Left lung (tissue), 10 donors: ENCODE results near the gene CREB5. TPM values are rescaled to one million over a fixed set of nuclear protein-coding genes. Genes with fewer than 3 reads are reported as not detected.

Experiments used
- ATAC-seq: fragments of 200-7000 bp; cut with Tn5 transposase; one replicate; pipeline ENCODE4 v1.9.1; 2020; ENCODE audit warnings: moderate library complexity
- DNase-seq, 4 donors: peaks; one replicate each; pipeline ENCODE4 v3.0.0-alpha.2; 2013 to 2020
- H3K27ac ChIP-seq, 2 donors: fragments of 200-600 bp; sonication (generic) in 1 of 2; one replicate each; pipeline versions ENCODE4 v1.5.0 to v1.8.0; 2020 to 2021
- H3K27me3 ChIP-seq, 2 donors: fragments of 200-600 bp; sonication (generic) in 1 of 2; one replicate each; pipeline versions ENCODE4 v1.5.0 to v1.8.0; 2020 to 2021
- H3K36me3 ChIP-seq, 2 donors: fragments of 200-600 bp; sonication (generic) in 1 of 2; one replicate each; pipeline versions ENCODE4 v1.5.0 to v1.8.0; 2020 to 2021
- H3K4me1 ChIP-seq, 2 donors: fragments of 200-600 bp; one replicate each; pipeline ENCODE4 v1.8.0; 2021
- H3K4me3 ChIP-seq, 2 donors: fragments of 200-600 bp; sonication (generic) in 1 of 2; one replicate each; pipeline versions ENCODE4 v1.5.0 to v1.8.0; 2020 to 2021; ENCODE audit warnings: mild to moderate bottlenecking in 1 of 2
- H3K9me3 ChIP-seq, 2 donors: fragments of 200-600 bp; sonication (generic) in 1 of 2; one replicate each; pipeline versions ENCODE4 v1.5.0 to v1.8.0; 2020 to 2021
- intact Hi-C, 2 donors: fragments of 100-400 bp; cut with DNase I; formaldehyde crosslinking; loops; one replicate each; pipeline versions ENCODE4 v1.11.2 to v1.14.2; 2022
- polyA plus RNA-seq, 6 donors: library from polyadenylated mRNA; unstranded; fragments of 120-200 nt; gene quantifications; one replicate each; pipeline ENCODE4 v1.2.1, GENCODE V29; 2013; ENCODE audit not compliant: insufficient read length in 6 of 6
- total RNA-seq, 2 donors: library from RNA; stranded (reverse); fragmentation: NEBNext Ultra II Directional; extraction: Animal tissue kit (Norgen Biotek cat#: 25700); gene quantifications; one replicate each; pipeline ENCODE4 v1.2.1, GENCODE V29; 2021
- TF ChIP-seq, protein P1 (sequence below), 2 donors: fragments of 200-600 bp; sonication (generic) in 1 of 2; IDR thresholded peaks; one replicate each; pipeline versions ENCODE4 v1.5.0 to v1.8.0; 2021; ENCODE audit warnings: antibody characterized with exemption in 2 of 2
- donor health status: DM: no; HTN: yes; CAD: no.
- donor health status: DM: no; HTN: no; CAD: no.

The CREB5 gene
- total and polyA plus RNA-seq, 8 donors = 6.6 to 19.9 (median 15.7) TPM

DNA sequence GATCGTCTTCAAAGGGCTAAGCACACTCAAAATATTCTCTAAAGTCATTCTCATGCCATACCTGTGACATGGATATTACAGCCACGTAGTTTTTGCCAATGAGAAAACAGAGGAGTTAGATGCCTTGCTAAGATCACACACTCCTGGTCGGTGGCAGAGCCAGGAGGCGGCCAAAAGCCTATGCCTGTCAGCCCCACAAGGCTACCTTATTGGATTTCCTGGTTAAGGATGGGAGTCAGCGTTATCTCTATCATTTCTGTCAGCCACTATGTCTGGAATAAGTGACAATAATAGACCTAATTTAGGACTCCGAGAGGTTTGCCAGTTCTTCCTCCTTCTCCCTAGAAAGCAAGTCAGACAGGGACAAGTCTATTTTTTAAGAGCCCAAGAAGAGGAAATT, 295.0 kb downstream of the CREB5 start:
- TF ChIP-seq, protein P1, sequence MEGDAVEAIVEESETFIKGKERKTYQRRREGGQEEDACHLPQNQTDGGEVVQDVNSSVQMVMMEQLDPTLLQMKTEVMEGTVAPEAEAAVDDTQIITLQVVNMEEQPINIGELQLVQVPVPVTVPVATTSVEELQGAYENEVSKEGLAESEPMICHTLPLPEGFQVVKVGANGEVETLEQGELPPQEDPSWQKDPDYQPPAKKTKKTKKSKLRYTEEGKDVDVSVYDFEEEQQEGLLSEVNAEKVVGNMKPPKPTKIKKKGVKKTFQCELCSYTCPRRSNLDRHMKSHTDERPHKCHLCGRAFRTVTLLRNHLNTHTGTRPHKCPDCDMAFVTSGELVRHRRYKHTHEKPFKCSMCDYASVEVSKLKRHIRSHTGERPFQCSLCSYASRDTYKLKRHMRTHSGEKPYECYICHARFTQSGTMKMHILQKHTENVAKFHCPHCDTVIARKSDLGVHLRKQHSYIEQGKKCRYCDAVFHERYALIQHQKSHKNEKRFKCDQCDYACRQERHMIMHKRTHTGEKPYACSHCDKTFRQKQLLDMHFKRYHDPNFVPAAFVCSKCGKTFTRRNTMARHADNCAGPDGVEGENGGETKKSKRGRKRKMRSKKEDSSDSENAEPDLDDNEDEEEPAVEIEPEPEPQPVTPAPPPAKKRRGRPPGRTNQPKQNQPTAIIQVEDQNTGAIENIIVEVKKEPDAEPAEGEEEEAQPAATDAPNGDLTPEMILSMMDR (IDR thresholded peaks at IDR 0.05) = no peak

DNA sequence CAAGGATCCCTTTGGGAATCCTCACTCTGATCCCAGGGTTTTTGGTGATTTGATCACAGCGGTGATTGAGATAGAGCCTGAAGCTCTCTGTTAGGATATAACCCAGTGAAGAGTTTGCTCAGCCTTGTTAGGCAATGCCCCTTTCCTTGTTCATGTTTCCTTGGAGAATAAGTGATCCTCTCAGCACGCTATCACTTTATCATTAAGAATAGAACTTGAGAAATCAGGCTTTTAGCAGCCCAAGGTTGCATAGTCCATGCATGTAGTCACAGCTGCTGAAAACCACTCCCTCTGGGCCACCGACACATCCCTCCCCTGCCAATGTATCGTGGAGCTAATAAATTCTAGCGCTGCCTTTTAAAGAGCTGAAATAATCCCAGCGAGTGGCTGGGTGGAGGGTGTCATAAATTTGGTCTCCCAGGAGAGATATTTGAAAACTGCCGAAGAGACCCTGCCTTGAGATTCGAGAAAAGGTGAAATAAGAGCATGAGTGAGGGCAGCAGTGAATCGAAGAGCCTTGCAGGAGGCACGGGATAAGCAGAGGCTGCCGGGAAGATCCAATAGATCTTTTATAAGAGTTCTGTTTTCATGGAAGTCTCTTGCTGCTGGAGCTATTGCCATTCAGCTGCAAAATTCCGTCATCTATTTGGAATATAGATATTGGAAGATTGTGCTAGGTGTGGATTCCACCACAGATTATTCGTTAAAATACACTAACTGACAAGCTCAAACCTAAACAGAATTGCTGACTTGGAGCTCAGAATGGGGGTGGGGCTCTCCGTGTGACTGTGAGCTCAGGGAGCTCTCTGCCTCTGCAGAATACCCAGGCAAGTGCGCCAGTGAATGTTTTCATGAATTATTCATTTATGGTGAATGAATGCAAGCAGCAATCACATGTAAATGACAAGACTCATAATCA, 296.0 kb downstream of the CREB5 start:
- Histone ChIP-seq H3K4me1 (peaks cover 2 to 8% of the 10 kb centered on the region in 2 donors), H3K27me3 (no peaks in the 10 kb centered on the region), H3K36me3 (peaks cover 0 to 4% of the 10 kb centered on the region in 2 donors), H3K9me3 (no peaks in the 10 kb centered on the region), H3K4me3 (no peak overlapping the region), H3K27ac (no peak overlapping the region)
- no peak for DNase-seq
- TF ChIP-seq, protein P1 (IDR thresholded peaks at IDR 0.05) = no peak
- intact Hi-C loops = no loop called here
- ATAC-seq = peak; percentile 19

More for the DNA sequence above, 295.0 kb downstream of the CREB5 start:
- ATAC-seq (no peak), DNase-seq (no peak)
- intact Hi-C loops = no loop called here
- H3K9me3 ChIP-seq = no peaks in the 10 kb centered on the region
- H3K27ac ChIP-seq = no peak overlapping the region
- peaks cover 4 to 8% of the 10 kb centered on the region in 2 donors for H3K4me1 ChIP-seq
- H3K27me3 ChIP-seq = no peaks in the 10 kb centered on the region
- H3K36me3 ChIP-seq = no peaks in the 10 kb centered on the region
- no peak overlapping the region for H3K4me3 ChIP-seq

- Histone ChIP-seq H3K4me1 (peaks cover 2 to 8% of the 10 kb centered on the region in 2 donors), H3K27ac (no peak overlapping the region), H3K27me3 (no peaks in the 10 kb centered on the region), H3K36me3 (peaks cover 0 to 4% of the 10 kb centered on the region in 2 donors), H3K9me3 (no peaks in the 10 kb centered on the region), H3K4me3 (no peak overlapping the region)
- ATAC-seq (no peak), DNase-seq (no peak)
- intact Hi-C loops = no loop called here
- TF ChIP-seq, protein P1 (IDR thresholded peaks at IDR 0.05) = no peak
Observed at GRCh38 chr7:28709748-28710147, 297.4 kb downstream of the CREB5 start.

DNA sequence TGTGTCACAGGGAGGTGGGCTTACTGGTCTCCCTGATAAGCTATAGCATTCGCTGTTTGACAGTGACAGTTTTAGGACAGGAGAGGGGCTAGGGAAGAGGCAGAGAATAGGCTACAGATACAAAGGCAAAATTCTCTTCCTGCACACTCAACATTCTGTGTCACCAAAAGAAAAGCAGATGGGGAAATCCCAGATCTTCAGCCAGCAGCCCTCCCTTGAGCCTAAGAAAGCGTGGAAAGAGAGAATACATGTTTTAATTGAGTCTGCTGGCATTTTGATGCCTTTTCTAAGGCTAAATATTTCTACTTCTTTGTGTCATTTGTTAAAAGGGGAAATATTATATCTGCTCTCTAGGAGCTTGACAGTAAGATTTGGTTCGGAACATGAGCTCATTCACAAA, 298.8 kb downstream of the CREB5 start:
- ATAC-seq (no peak), DNase-seq (no peak)
- intact Hi-C loops = no loop called here
- no peak overlapping the region for H3K4me3 ChIP-seq
- peaks cover 0 to 4% of the 10 kb centered on the region in 2 donors for H3K36me3 ChIP-seq
- no peak overlapping the region for H3K27ac ChIP-seq
- H3K4me1 ChIP-seq = peaks cover 2% of the 10 kb centered on the region in 2 donors
- H3K27me3 ChIP-seq = no peaks in the 10 kb centered on the region
- H3K9me3 ChIP-seq = no peaks in the 10 kb centered on the region
- TF ChIP-seq, protein P1 (IDR thresholded peaks at IDR 0.05) = no peak

DNA sequence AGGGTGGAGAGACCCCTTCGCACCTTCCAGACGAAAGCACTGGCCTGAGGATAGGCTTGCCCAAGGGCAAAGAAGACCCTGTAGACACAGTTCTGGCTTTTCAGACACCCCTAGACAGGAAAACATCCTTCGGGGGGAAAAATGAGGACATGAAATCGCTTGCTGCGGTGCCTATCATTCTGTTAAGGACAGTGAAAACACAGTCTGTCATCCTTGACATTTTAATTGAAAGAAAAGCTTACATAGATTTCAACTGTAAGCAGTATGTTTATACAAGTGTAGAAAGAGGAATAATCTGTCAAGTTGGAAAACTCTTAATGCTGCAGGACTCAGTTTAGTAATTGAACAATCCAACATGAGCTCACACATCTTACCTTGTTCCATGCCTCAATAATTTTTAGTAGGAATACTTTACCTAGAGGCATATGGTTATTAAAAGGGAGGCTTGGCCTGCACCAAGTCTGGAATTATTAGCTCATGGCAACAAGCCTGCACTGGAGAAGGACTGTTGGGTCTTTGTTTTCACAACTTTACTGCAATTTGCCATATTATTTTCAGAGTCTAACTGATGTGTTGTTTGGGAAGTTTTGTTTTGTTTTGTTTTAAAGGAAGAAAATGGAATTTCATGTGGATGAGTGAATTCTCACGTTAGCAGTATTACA, 302.3 kb downstream of the CREB5 start:
- Histone ChIP-seq H3K9me3 (no peaks in the 10 kb centered on the region), H3K4me3 (no peak overlapping the region), H3K36me3 (peaks cover 0 to 14% of the 10 kb centered on the region in 2 donors), H3K27me3 (no peaks in the 10 kb centered on the region), H3K27ac (no peak overlapping the region), H3K4me1 (peaks cover 0 to 6% of the 10 kb centered on the region in 2 donors)
- DNase-seq (no peak), ATAC-seq (no peak)
- intact Hi-C loops = no loop called here
- TF ChIP-seq, protein P1 (IDR thresholded peaks at IDR 0.05) = no peak
